GM18868 (cell line): ENCODE results near the gene KRT4.

Experiments
- ATAC-seq: cut with Tn5 transposase; IDR thresholded peaks from one replicate; pipeline ENCODE4 v1.9.1; 2021; ENCODE audit warnings: mild to moderate bottlenecking, moderate library complexity; ENCODE audit not compliant: unreplicated experiment

The KRT4 gene

DNA sequence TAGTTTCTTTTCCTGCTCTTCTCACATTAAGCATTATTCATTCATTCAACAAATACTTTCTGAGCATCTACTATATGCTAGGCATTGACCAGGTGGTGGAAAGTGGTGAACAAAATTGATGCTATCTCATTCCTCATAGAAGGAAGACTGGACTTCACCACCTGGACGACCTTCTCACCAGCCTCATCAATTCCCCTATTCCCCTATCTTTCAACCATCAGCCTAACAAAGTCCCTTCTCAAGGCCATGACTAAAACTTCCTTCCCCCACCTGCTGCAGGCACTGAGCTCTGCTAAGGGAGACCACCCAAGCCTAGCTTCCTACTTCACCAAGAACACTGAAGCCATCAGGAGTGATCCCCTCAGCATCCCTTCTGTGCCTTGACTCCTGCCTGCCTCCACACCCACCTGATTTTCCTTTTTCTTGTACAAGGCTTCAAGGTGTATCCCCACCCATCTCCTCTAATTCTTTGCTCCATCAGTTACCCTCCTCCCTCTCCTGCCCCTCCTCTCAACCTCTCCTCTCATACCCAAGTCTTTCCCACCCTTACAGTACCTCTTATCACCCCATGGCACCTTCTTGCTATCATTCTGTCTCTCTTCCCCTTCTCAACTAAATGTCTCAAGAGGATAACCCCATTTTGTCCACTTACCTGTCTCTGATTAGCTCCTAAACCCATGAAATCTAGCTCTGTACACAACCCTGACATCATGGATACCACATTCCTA lies 56.3 kb downstream of the KRT4 start:
- ATAC-seq: no peak
